Neural crest cell (in vitro differentiated cells): Measurements from ENCODE around the gene NUMA1. TPM values are rescaled to one million over a fixed set of nuclear protein-coding genes. Genes with fewer than 3 reads are reported as not detected.
A peak's percentile ranks its signal among the peaks of the same experiment; 100 is the strongest.

ENCODE experiments used
- DNase-seq: peaks from one replicate; pipeline ENCODE4 v3.0.0; 2021; ENCODE audit warnings: low read depth, mixed read lengths, low spot score
- H3K27ac Mint-ChIP-seq: one replicate; pipeline ENCODE4 v1.8.0; 2021; ENCODE audit warnings: mild to moderate bottlenecking, mixed read lengths; ENCODE audit not compliant: unreplicated experiment
- H3K27me3 Mint-ChIP-seq: 2 replicates; pipeline ENCODE4 v1.8.0; 2021; ENCODE audit warnings: low read depth, mild to moderate bottlenecking, mixed read lengths
- H3K36me3 Mint-ChIP-seq: 2 replicates; pipeline ENCODE4 v1.8.0; 2021; ENCODE audit warnings: low read depth, mild to moderate bottlenecking, mixed read lengths
- H3K4me1 Mint-ChIP-seq: 2 replicates; pipeline ENCODE4 v1.8.0; 2021; ENCODE audit warnings: mixed read lengths
- H3K4me3 Mint-ChIP-seq: one replicate; pipeline ENCODE4 v1.8.0; 2021; ENCODE audit warnings: mild to moderate bottlenecking, mixed read lengths
- H3K9me3 Mint-ChIP-seq: 2 replicates; pipeline ENCODE4 v1.8.0; 2021; ENCODE audit warnings: mixed read lengths
- CTCF ChIP-seq: fragments of 200-600 bp; sonication (generic); conservative IDR thresholded peaks from 2 replicates; pipeline ENCODE4 v1.5.0; 2021; ENCODE audit warnings: antibody characterized with exemption, mild to moderate bottlenecking
- long read RNA-seq: library from polyadenylated mRNA; unstranded; transcript quantifications from one replicate; pipeline ENCODE4 v2.0.0, GENCODE V29; 2020
- total RNA-seq: library from RNA; stranded (reverse); gene quantifications from 2 replicates; pipeline ENCODE4 v1.2.1, GENCODE V29; 2021

Gene NUMA1, protein sequence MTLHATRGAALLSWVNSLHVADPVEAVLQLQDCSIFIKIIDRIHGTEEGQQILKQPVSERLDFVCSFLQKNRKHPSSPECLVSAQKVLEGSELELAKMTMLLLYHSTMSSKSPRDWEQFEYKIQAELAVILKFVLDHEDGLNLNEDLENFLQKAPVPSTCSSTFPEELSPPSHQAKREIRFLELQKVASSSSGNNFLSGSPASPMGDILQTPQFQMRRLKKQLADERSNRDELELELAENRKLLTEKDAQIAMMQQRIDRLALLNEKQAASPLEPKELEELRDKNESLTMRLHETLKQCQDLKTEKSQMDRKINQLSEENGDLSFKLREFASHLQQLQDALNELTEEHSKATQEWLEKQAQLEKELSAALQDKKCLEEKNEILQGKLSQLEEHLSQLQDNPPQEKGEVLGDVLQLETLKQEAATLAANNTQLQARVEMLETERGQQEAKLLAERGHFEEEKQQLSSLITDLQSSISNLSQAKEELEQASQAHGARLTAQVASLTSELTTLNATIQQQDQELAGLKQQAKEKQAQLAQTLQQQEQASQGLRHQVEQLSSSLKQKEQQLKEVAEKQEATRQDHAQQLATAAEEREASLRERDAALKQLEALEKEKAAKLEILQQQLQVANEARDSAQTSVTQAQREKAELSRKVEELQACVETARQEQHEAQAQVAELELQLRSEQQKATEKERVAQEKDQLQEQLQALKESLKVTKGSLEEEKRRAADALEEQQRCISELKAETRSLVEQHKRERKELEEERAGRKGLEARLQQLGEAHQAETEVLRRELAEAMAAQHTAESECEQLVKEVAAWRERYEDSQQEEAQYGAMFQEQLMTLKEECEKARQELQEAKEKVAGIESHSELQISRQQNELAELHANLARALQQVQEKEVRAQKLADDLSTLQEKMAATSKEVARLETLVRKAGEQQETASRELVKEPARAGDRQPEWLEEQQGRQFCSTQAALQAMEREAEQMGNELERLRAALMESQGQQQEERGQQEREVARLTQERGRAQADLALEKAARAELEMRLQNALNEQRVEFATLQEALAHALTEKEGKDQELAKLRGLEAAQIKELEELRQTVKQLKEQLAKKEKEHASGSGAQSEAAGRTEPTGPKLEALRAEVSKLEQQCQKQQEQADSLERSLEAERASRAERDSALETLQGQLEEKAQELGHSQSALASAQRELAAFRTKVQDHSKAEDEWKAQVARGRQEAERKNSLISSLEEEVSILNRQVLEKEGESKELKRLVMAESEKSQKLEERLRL (N-terminal part only)
- total RNA-seq = 173 and 179 TPM in 2 replicates
- long read RNA-seq, transcript NUMA1-223 (14 exons, 2,766 nt) = major isoform, 7 of 47 reads
- long read RNA-seq, partial matches to known transcripts = 22 of 47 reads
- long read RNA-seq, other reads (novel, unspliced or antisense) = 13 of 47 reads

- peak; percentile 94 for DNase-seq
- Mint-ChIP-seq H3K36me3 (no peaks in the 10 kb centered on the region), H3K4me1 (peaks cover 38% of the 10 kb centered on the region), H3K9me3 (no peaks in the 10 kb centered on the region), H3K27me3 (no peaks in the 10 kb centered on the region), H3K27ac (peak within 1 kb of the TSS; percentile 99), H3K4me3 (peak within 1 kb of the TSS; percentile 96)
- no peak for TF ChIP-seq CTCF
These were observed at the start of gene NUMA1, which contains the start of gene LRRC51 for GRCh38 chr11:72080326-72081183. Gene NUMA1, minus strand, starts transcription at chr11:72080542. Its CDS starts 44,599 bp downstream, at chr11:72035943. Gene LRRC51, plus strand, starts transcription at chr11:72080850. Its CDS starts 8,234 bp downstream, at chr11:72089084.

DNA sequence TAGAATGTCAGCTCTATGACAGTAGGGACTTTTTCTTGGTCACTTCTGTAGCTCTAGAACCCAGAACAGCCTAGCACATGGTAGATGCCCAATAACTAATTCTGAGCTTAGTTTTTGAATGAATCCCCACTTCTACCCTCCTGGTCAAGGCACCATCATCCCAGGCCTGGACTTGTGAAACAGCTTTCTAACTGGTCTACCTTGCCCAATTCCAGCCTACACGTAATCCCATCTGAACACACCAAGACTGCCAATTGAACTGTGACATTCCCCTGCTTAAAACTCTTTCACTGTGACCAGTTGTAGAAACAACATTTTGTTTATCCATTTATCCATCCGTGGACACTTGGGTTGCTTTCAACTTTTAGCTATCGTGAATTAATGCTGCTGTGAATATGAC, 49.0 kb upstream of the NUMA1 start:
- H3K9me3 Mint-ChIP-seq = peaks cover 22% of the 10 kb centered on the region
- H3K27me3 Mint-ChIP-seq = peaks cover 47% of the 10 kb centered on the region

GRCh38 chr11:72127923-72128322, 47.6 kb upstream of the NUMA1 start:
- Mint-ChIP-seq H3K4me1 (no peaks in the 10 kb centered on the region), H3K36me3 (peaks cover 8% of the 10 kb centered on the region), H3K9me3 (peaks cover 22% of the 10 kb centered on the region), H3K27me3 (peaks cover 44% of the 10 kb centered on the region), H3K4me3 (no peak overlapping the region), H3K27ac (no peak overlapping the region)
- TF ChIP-seq CTCF = no peak
- DNase-seq = no peak

More for the DNA sequence above, 49.0 kb upstream of the NUMA1 start:
- Mint-ChIP-seq H3K36me3 (peaks cover 8% of the 10 kb centered on the region), H3K27ac (no peak overlapping the region), H3K4me1 (no peaks in the 10 kb centered on the region), H3K4me3 (no peak overlapping the region)
- no peak for TF ChIP-seq CTCF
- no peak for DNase-seq

DNA sequence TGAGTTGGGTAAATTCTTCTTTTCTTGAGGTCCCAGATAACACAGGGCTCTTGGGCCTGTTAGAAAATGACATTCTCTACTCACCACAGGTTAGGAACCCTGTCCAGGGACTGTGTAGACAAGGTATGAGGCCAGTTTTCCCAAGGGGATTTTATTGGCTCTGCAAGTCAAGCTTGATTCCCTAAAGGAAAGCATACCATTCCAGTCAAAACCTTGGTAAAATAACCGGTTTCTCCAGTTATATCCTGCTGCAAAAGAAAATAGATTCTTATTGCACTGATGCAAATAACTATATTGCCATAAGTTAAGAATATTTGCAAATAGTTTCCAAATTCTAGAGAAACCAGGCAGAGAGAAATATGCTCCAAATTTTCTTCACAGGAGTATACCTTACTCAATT, 45.6 kb upstream of the NUMA1 start:
- DNase-seq = no peak
- peaks cover 32% of the 10 kb centered on the region for H3K27me3 Mint-ChIP-seq
- no peaks in the 10 kb centered on the region for H3K4me1 Mint-ChIP-seq
- peaks cover 8% of the 10 kb centered on the region for H3K36me3 Mint-ChIP-seq
- no peak overlapping the region for H3K4me3 Mint-ChIP-seq
- no peak for TF ChIP-seq CTCF
- peaks cover 23% of the 10 kb centered on the region for H3K9me3 Mint-ChIP-seq
- H3K27ac Mint-ChIP-seq = no peak overlapping the region
